Activated CD4-positive, alpha-beta T cell treated with anti-CD3 and anti-CD28 coated beads, Interleukin-2, Interleukin-4, amounts not matched to agents 100 ng/mL and 50 ng/mL, durations not matched to agents 16 hours and 8 hours (primary cell): Measurements from ENCODE around the gene TMEM245.
"Not testable (repeated sequence)": the region's sequence is repeated elsewhere in the genome, so short reads cannot be mapped to it uniquely, and the experiment has no call there.

Experiments
- DNase-seq: peaks from one replicate; pipeline ENCODE4 v3.0.0-alpha.2; 2020; ENCODE audit warnings: low spot score

TMEM245 gene

GRCh38 chr9:109132567-109133021, 12.8 kb upstream of the TMEM245 start:
- no peak for DNase-seq

DNA sequence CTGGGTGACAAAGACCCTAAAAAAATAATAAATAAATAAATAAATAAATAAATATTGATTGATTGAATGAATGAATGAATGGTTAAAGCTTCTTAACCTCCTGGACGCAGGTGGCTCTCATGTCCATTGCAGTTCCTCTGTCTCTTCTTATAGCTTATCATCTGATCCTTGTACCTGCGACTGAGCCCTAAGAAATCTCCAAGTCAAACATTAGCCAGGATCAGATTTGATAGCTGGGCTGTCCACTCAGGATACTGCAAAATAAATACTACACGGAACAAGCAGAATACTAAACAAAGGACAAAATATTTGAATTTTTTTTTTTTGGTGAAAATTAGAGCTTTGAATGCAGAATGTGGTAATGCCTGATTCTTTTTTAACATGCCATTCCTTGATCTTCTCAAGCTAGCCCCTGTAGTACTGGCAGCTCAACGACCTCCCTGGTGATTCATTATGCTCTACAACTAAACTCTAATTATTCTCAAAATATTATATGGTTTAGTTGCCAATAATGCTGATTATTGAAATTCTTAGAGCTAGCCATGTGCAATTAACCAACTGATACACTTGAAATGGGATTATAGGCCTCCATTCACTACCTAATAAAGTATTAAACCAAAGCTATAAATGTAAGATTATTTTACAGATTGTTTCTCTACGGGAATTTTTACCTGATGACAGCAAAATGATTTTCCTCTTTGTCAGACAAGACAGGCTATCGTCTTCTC, 9.9 kb upstream of the TMEM245 start:
- DNase-seq, result no peak

- not testable (repeated sequence) for DNase-seq
Observed at GRCh38 chr9:109126671-109127070, 6.9 kb upstream of the TMEM245 start.

DNA sequence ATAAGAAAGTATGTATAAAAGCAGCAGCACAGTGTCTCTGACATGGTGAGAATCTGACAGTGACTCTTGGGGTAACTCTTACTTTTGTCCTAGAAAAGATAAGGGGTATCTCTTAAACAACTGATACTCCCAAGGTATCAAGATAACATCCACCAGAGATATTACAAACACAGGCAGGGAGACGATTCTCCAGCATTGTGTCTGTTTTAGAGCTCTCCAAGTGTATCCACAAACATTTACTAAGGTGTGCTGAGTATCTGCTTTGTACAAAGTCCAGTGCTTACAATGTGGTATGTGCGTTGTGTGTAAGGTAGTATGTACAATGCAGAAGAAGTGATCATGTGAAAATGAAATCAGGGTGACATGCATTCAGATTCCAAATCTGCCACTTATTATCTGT, 4.4 kb upstream of the TMEM245 start:
- no peak for DNase-seq

- no peak for DNase-seq
Observed at GRCh38 chr9:109122726-109123621, 3.2 kb upstream of the TMEM245 start.

- DNase-seq, result no peak
Observed at GRCh38 chr9:109121232-109121796, 1.6 kb upstream of the TMEM245 start.

DNA sequence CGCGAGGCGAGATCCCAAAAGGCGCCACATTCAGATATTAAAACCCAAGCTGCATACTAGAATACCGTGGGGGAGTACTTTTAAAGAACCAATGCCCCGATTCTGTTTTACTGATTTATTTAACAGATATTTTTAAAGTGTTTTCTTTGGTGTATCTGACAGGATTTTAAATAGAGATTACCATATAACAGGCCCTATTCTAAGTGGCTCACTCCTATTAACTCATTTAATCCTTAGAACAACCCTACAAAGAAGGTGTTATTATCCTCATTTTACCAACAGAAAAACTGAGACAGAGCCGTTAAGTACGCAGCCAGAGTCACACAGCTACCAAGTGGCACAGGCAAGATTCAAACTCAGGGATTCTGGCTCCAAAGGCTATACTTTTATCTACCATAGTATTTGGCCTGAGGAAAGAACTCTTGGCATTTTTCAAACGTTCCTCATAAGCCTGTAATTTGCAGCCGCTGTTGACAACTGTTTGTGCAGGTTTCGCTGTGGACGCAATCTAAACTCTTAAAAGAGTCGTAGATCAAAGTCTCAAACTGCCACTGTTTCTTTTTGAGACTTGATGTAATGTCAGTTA, 550 bp upstream of the TMEM245 start:
- no peak for DNase-seq

DNA sequence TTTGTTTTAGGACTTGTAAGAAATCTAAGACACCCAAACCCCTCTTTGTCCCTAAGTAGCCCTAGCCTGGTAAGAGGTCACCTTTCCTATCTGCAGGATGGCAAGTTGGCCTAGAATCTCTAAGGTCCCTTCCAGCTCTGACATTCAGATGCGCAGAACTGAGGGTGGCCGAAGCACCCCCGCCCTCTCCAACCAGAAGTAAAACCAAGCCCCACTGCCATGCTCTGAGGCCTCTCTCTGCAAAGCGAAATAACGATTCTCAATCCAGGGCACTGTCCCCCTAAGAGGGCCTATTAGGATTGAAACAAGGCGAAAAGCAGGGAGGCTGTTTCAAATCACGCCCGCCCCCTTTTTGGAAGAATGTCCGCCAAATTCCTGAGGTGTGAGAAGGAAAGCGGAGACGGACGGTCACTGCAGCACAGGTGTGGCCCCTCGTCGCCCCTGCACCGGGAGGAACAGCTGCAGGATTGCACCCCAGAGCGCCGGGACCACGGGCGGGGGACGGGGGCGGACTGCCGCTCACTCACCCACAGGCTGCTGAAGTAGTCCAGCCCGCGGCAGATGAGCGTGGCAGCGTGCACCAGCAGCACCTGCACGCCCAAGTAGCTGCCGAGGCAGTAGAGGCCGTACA, 824 bp downstream of the TMEM245 start:
- DNase-seq, result no peak

DNA sequence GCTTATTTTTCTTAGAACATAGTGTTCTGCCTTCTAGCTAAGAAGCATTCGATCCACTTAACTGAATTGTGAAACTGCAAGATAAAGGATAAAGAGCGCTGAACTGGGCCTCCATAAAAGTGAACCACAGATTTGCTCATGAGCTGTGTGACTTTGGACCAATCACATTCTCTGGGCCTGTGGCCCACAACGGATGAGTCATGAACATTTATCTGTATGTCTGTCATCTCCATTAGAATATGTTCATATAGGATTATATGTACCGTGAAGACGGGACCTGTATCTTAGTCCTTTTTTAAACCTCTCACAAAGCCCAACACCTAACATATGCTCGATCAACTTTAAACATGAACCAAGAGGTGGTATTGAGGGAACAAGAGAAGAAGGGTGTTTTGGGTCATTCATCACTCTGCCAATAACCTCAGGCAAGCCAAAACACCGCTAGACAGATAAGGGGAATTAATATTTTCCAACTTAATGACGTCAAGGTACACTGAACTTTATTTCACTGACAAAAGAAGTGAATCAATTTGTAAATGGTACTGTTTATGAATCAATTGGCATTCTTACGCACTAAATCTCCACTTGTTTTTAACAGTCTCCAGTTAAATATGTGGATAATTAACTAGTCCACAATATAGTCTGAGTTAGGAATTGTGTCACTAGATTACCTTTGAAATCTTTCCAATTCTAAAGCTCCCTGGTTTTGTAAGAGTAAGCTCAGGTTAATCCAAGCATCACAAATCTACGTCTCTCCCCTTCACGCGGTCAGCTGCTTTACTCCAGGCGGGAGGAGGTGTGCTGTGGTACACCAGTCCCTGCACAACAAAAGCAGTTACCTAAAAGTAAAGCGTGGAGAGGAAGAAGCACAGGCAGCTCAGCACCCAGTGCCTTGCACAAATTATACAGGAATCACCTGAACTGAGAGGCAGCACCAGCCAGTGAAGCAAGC, 1.6 kb downstream of the TMEM245 start:
- DNase-seq, result peak; percentile 79

- no peak for DNase-seq
Observed at GRCh38 chr9:109115931-109116526, 3.7 kb downstream of the TMEM245 start.

DNA sequence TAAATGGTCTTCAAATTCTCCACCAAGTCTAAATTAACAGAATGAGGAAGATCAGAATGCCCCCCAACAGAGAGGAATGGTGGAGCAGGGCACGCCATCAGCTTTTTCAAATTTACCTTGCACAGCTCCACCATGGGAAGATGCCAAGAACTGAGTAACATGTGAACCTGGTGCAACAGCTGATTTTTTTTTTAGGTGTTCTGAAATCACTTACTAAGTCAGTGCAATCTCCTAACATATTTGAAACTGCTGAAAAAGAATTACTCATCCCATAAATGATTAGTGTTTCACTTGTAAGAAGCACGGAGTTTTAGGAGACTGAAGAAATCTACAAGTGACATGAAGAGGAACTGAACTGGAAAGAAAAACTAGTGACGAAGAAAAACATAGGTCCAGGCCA, 5.1 kb downstream of the TMEM245 start:
- peak; percentile 38 for DNase-seq

- DNase-seq, result no peak
Observed at GRCh38 chr9:109113892-109114609, 5.7 kb downstream of the TMEM245 start.

GRCh38 chr9:109113254-109113653, 6.5 kb downstream of the TMEM245 start:
- no peak for DNase-seq

DNA sequence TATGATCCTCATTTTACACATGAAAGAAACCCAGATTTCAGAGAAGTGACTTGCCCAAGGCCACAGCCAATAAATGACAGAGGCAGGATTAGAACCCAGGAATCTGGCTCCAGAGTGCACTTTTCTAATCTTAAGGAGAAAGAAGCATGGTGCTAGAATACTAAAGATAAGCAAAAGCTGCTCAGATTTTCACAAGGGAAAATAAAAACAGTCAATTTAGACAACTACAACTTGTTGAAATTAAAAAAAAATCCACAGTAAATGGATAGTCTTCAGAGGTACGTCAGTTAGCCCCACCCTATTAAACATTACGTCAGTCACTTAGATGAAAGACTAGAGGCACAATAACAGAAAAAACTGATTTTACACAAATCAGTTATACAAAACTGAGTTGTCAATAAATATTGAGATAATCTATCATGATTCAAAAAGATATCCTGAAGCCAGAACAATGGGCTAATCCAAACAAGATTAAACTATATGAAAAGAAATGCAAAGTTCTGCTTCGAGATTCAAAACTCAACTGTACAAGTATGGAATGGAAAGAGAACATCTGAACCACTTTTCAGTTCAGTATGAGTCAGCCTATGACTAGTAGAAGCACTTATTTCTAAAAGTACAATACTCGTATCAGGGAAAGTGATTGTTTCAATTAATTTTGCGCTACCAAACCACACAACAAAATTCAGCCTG, 9.3 kb downstream of the TMEM245 start:
- peak; percentile 64 for DNase-seq

- DNase-seq, result no peak
Observed at GRCh38 chr9:109109967-109110328, 9.8 kb downstream of the TMEM245 start.

DNA sequence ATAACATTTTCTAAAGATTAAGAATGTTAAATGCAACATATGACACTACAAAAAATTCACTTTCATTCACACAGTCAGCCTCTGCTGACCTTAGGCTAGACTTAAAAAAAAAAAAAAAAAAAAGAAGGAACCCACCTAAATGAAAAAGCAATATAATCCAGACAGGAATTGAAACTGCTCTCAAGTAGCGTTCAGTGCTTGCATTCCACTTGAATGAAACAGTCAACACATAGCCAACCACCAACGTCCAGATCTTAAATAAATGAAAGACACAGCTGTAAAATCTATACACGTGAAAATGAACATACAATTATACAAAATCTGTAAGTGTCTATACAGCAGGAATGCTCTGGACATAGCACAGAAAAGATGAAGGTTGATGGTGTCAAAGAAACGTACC, 11.4 kb downstream of the TMEM245 start:
- no peak for DNase-seq

DNA sequence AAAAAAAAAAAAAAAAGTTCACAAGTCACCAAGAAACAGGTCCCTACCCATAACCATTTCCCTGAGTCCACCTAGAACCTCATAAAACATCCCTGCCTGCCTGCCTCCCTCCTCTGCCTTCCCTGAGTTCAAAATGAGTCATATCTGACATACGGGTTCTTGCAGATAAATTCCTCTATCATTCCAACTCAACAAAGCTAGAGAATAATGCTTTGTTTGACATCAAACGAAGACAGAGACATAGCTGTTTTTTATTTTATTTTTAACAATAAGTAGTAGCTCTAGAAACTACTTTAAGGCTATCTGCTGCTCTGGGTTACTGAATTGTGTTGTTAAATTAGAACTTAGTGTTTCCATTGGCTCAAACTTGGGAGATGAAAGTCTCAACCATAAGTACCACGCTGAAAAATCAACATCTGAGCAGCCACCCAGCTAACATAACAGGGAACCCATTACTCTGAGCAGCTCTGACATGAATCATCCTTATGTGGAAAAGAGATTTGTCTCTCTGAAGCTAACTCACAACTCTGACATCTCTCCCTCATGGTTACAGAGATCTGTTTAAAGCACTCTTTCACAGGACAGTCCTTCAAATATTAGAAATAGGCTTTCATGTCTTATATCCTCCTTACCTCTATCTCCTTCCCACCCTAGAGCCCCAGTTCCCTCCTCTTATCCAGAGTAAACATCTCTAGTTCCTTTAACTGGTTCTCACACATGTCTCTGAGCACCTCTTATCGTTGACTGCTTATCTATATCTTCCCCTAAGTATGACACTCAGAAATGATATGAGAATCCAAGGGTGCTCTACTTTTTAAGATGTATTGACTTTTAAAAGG, 12.1 kb downstream of the TMEM245 start:
- no peak for DNase-seq

GRCh38 chr9:109101810-109102209, 17.9 kb downstream of the TMEM245 start:
- peak; percentile 92 for DNase-seq
